Kidney (tissue), 14 donors: Measurements from ENCODE around the gene FHDC1. TPM values are rescaled to one million over a fixed set of nuclear protein-coding genes. Genes with fewer than 3 reads are reported as not detected.
A peak's percentile ranks its signal among the peaks of the same experiment; 100 is the strongest.

Source experiments
- DNase-seq, 5 donors: peaks; one replicate each; pipeline ENCODE4 v3.0.0-alpha.2; 2013 to 2020
- FAIRE-seq: peaks from 2 replicates; lab custom pipeline; 2012; peaks lifted over from hg19 to GRCh38; lab: Jason Lieb, UNC
- H3K27ac ChIP-seq, 2 donors: one replicate each; pipeline ENCODE4 v1.7.0; 2013; ENCODE audit warnings: low read depth in 2 of 2, low read length in 2 of 2, inconsistent platforms in 1 of 2
- H3K27me3 ChIP-seq: one replicate; pipeline ENCODE4 v1.7.1; 2013; ENCODE audit warnings: low read length, inconsistent platforms; ENCODE audit not compliant: control insufficient read depth, insufficient read depth
- H3K36me3 ChIP-seq, 3 donors: one replicate each; pipeline versions ENCODE4 v1.7.0 to v1.7.1; 2013; ENCODE audit warnings: low read length in 3 of 3, control low read depth in 1 of 3, inconsistent platforms in 1 of 3; ENCODE audit not compliant: insufficient read depth in 3 of 3, control insufficient read depth in 2 of 3
- H3K4me1 ChIP-seq, 3 donors: one replicate each; pipeline versions ENCODE4 v1.7.0 to v1.7.1; 2013; ENCODE audit warnings: low read length in 3 of 3, inconsistent platforms in 1 of 3, low read depth in 1 of 3; ENCODE audit not compliant: control insufficient read depth in 2 of 3, insufficient read depth in 2 of 3
- H3K4me3 ChIP-seq, 3 donors: one replicate each; pipeline versions ENCODE4 v1.7.0 to v1.8.1; 2013; ENCODE audit warnings: low read length in 3 of 3, control low read depth in 1 of 3, inconsistent platforms in 1 of 3
- H3K9ac ChIP-seq, 3 donors: one replicate each; pipeline versions ENCODE4 v1.7.0 to v1.7.1; 2013; ENCODE audit warnings: low read length in 3 of 3, control low read depth in 1 of 3, inconsistent platforms in 1 of 3
- H3K9me3 ChIP-seq, 3 donors: one replicate each; pipeline versions ENCODE4 v1.7.0 to v1.7.1; 2013; ENCODE audit warnings: low read length in 3 of 3, control low read depth in 1 of 3, inconsistent platforms in 1 of 3; ENCODE audit not compliant: control insufficient read depth in 2 of 3, insufficient read depth in 1 of 3
- intact Hi-C: fragments of 100-400 bp; cut with DNase I; formaldehyde crosslinking; loops from one replicate; pipeline ENCODE4 v1.11.1; 2022
- polyA plus RNA-seq: library from polyadenylated mRNA; stranded (reverse); fragments of 350-450 nt; fragmentation: Illumina TruSeq; extraction: RNeasy Lipid Tissue Mini Kit (QIAGEN cat#74804); gene quantifications from one replicate; pipeline ENCODE4 v1.2.3, GENCODE V29; 2014; ENCODE audit warnings: low read depth, low replicate concordance; ENCODE audit not compliant: insufficient read depth
- total RNA-seq: library from RNA; stranded (reverse); fragmentation: NEBNext Ultra II Directional; extraction: Animal tissue kit (Norgen Biotek cat#: 25700); gene quantifications from one replicate; pipeline ENCODE4 v1.2.1, GENCODE V29; 2021
- TF ChIP-seq, protein P1 (sequence below): IDR thresholded peaks from 3 replicates; pipeline ENCODE4 v1.5.1; 2012; ENCODE audit warnings: mild to moderate bottlenecking, moderate library complexity, borderline replicate concordance; ENCODE audit not compliant: insufficient read depth; ENCODE audit errors: extremely low read depth
- donor health status: control.
- donor health status: control.
- donor health status: control.
- donor health status: control.
- donor health status: control.
- donor health status: DM: yes; HTN: yes; CAD: no.
- donor health status: Normal renal cell carcinoma (clear cell type).

FHDC1 gene
- total and polyA plus RNA-seq, 2 donors from 2014 or later = 1.5 to 5.9 TPM

DNA sequence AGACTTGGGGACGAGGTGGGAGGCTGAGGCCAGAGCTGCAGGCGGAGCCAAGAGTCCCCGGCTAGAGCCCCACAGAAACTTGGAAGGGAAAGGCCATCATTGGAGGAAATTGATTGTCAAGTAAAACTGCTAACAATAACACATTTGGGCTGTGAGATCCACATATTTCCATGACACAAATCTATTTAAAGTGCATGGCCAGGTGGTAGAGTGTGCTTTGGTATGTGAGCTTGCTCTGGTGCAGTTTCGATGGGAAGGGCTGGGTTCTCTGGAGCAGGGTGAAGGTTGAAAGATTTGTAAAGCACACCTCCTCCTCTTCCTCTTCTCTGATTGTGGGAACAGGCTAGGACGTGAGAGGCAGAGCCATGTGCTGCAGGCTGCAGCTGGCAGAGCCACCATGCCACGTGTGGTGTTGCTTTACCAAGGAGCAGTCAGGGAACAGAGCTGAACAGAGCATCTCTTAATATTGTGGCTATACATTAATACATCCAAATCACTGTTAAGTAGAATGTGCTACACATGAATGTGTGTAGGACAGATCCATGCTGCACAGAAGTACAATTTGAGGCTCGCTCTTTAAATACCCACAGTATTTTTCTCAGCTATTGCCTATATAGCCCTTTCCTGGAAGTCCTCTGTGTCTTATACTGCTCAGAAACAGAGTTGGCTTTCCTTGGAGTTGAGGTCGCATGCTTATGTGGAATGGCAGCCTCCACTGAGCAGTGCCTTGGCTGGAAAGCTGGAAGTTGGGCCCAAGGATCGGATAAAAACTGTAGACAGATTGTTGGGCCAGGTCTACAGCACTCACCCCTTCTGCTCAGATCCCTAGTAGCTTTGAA, 37.7 kb downstream of the FHDC1 start:
- H3K36me3 ChIP-seq = no peaks in the 10 kb centered on the region
- no peaks in the 10 kb centered on the region for H3K9me3 ChIP-seq
- FAIRE-seq = no peak

DNA sequence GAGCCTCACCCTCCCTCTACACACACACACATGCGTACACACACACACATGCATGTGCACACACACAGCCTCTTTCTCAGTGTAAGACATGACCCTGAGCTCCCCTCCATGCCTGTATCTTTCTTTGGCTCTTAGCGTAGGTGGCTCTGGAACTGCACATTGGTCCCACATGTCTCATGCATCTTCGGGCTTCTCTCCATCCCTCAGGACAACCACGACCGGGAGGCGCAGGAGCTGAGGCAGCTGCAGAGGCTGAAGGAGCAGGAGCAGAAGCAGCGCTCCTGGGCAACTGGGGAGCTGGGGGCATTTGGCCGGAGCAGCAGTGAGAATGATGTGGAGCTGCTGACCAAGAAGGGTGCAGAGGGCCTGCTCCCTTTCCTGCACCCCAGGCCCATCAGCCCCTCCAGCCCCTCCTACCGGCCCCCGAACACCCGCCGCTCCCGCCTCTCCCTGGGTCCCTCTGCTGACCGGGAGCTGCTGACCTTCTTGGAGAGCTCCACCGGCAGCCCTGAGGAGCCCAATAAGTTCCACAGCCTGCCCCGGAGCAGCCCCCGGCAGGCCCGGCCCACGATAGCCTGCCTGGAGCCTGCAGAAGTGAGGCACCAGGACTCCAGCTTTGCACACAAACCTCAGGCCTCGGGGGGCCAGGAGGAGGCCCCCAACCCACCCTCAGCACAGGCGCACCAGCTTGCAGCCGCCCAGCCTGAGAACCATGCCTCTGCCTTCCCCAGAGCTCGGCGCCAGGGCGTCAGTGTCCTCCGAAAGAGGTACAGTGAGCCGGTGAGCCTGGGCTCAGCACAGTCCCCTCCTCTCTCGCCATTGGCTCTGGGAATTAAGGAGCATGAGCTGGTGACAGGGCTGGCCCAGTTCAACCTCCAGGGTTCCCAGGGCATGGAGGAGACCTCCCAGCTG, 38.6 kb downstream of the FHDC1 start:
- Histone ChIP-seq H3K9ac (no peak overlapping the region), H3K27ac (no peak overlapping the region), H3K36me3 (no peaks in the 10 kb centered on the region), H3K9me3 (no peaks in the 10 kb centered on the region), H3K27me3 (no peaks in the 10 kb centered on the region), H3K4me1 (no peaks in the 10 kb centered on the region), H3K4me3 (no peak overlapping the region)
- FAIRE-seq (no peak), DNase-seq (peak in 1 of 5 donors; percentile 27)
- intact Hi-C loops = no loop called here
- TF ChIP-seq, protein P1, sequence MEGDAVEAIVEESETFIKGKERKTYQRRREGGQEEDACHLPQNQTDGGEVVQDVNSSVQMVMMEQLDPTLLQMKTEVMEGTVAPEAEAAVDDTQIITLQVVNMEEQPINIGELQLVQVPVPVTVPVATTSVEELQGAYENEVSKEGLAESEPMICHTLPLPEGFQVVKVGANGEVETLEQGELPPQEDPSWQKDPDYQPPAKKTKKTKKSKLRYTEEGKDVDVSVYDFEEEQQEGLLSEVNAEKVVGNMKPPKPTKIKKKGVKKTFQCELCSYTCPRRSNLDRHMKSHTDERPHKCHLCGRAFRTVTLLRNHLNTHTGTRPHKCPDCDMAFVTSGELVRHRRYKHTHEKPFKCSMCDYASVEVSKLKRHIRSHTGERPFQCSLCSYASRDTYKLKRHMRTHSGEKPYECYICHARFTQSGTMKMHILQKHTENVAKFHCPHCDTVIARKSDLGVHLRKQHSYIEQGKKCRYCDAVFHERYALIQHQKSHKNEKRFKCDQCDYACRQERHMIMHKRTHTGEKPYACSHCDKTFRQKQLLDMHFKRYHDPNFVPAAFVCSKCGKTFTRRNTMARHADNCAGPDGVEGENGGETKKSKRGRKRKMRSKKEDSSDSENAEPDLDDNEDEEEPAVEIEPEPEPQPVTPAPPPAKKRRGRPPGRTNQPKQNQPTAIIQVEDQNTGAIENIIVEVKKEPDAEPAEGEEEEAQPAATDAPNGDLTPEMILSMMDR = no peak

More for the DNA sequence above, 37.7 kb downstream of the FHDC1 start:
- no peak overlapping the region for H3K27ac ChIP-seq
- TF ChIP-seq, protein P1 = no peak
- H3K4me3 ChIP-seq = no peak overlapping the region
- H3K27me3 ChIP-seq = no peaks in the 10 kb centered on the region
- no peaks in the 10 kb centered on the region for H3K4me1 ChIP-seq
- DNase-seq = peak in 1 of 5 donors; percentile 0
- no peak overlapping the region for H3K9ac ChIP-seq
- intact Hi-C loops = no loop called here

DNA sequence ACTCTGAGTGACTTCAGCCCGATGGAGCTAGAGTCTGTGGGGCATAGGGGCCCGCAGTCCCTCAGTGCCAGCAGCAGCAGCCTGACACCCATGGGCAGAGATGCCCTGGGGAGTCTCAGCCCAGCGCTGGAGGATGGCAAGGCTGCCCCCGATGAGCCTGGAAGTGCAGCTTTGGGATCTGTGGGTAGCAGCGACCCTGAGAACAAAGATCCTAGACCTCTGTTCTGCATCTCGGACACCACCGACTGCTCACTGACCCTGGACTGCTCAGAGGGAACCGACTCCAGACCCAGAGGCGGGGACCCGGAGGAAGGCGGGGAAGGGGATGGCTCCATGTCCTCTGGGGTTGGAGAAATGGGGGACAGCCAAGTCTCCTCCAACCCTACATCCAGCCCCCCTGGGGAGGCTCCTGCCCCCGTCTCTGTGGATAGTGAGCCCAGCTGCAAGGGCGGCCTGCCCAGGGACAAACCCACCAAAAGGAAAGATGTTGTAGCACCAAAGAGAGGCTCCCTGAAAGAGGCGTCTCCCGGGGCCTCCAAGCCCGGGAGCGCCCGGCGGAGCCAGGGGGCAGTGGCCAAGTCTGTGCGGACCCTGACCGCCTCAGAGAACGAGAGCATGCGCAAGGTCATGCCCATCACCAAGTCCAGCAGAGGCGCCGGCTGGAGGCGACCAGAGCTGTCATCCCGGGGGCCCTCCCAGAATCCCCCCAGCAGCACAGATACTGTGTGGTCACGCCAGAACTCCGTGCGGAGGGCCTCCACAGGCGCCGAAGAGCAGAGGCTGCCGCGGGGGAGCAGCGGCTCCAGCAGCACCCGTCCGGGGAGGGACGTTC, 39.5 kb downstream of the FHDC1 start:
- H3K9ac ChIP-seq = no peak overlapping the region
- TF ChIP-seq, protein P1 = no peak
- no peaks in the 10 kb centered on the region for H3K27me3 ChIP-seq
- no peaks in the 10 kb centered on the region for H3K4me1 ChIP-seq
- H3K36me3 ChIP-seq = no peaks in the 10 kb centered on the region
- FAIRE-seq = no peak
- H3K9me3 ChIP-seq = no peaks in the 10 kb centered on the region
- intact Hi-C loops = no loop called here
- H3K27ac ChIP-seq = no peak overlapping the region
- no peak overlapping the region for H3K4me3 ChIP-seq
- DNase-seq = peak in 1 of 5 donors; percentile 19
